Dedifferentiated amniotic fluid mesenchymal stem cell (primary cell): Measurements from ENCODE around the gene STIM2.
"Not testable (repeated sequence)": the region's sequence is repeated elsewhere in the genome, so short reads cannot be mapped to it uniquely, and the experiment has no call there.

ENCODE experiments used
- DNase-seq: peaks from one replicate; pipeline ENCODE4 v3.0.0-alpha.2; 2016; ENCODE audit errors: extremely low spot score

The STIM2 gene

DNA sequence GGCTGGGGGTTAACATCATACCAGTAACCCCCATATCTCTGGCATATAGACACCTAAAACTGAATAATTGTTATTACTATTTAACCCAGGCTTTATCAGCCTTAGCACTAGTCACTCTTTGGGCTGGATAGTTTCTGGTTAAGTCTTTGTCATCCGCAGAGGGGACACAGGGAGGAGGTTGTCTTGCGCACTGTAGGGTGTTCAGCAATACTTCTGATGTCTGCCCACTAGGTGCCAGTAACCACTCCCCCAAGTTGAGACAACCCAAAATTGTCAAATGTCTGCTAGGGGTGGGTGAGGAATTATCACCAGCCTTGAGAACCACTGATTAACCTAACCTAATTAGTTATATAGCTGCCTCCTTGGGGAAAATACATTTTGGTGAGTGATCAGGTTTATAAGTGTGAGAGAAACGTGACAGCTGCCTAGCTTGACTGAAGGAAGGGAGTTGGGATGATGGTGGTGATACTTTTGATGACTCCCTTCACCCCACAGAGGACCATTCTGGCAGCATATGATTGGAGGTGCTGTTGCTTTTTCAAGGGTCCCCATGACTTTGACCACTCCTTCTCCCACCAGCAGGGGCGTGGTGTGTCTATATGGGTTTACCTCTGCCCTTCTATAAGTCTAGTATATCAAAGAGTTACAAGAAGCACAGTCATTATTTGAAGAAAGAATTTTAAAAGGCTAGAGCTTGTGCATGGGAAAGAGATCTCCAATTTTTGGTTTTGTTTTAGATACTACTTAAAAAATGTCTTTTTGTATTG, 140.9 kb downstream of the STIM2 start:
- no peak for DNase-seq

DNA sequence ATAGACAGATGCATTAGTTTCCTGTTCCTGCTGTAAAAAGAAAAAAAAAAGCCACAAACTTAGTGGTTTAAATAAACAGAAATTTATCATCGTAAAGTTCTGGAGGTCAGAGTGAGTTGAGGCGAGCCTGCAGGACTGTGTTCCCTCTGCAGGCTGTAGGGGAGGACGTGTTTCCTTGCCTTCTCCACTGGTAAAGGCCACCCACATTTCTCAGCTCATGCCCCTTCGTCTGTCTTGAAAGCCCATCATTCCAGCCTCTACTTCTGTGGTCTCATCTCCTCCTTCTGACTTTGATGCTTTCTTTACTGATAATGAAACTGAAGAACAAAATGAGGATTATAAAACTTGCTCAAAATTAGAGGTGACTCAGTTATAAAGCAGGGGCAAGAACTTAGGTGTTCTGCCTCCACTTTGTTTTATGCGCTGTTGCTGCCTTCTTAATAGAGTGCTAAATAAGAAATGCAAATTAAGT, 143.0 kb downstream of the STIM2 start:
- no peak for DNase-seq

DNA sequence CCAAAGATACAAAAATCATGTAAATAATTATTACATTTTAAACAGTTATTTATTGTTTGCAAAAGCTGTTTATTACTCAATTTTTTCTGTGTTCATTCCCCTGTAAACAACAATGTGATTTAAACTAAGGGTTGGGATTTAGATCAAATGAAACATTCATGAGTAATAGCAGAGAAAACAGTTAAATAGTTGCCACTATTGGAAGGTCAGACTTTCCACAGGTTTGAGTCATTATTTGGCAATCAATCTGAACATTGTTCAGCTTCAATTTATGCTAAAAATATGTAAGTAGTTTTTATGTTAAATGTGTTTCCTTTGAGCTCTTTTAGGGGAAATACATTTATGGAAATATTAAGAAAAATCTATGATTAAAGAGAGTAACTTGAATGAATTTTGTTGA, 144.9 kb downstream of the STIM2 start:
- DNase-seq = peak; percentile 61

DNA sequence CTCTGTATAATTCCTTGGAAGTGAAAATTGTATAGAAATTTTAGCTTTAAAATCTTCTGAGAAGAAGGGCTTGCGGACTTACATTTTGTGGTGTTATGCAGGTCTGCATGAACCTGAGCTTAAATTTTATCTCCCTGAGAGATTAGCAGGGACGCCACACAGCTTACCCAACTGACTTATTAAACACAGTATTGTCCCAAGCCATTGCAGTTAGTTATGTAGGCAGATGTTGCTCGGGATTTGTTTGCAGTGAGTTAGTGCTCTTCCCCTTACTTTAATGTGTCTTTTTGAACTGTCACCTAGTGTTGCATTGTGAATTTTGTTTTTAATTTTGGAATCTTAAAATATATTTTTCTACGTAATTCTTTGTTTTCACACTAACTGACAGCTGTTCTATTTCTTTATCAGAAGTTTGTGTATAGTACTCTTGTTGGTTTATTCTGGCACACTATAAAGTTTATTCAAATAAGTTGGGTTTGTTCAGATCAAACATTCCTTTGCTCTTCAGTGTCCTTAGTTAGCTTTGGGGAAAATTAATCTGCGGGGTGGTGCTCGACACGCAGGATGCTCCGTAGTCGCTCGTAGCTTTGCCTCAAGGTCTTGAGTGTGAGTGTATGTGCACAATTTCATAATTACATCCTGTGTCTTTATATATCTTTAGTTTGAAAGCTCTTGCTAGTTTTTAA, 145.4 kb downstream of the STIM2 start:
- DNase-seq = no peak

DNA sequence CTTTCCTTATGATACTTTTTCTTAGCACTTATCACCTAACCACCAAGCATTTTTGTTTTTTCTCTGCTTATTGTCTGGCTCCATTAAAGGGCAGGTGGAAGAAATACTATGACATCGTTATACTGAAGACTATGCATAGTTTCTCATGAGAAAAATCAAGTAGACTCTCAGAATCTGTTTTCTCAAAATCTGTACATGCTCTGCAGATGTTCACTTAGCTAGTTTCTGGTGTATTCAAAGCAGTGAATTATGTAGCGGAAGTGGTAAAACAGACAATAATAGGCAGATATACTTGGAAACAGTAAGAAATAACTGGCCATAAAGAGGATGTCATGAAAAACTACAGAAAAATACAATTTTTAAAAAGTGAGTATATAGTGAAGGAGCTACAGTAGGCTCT, 146.0 kb downstream of the STIM2 start:
- DNase-seq = no peak

DNA sequence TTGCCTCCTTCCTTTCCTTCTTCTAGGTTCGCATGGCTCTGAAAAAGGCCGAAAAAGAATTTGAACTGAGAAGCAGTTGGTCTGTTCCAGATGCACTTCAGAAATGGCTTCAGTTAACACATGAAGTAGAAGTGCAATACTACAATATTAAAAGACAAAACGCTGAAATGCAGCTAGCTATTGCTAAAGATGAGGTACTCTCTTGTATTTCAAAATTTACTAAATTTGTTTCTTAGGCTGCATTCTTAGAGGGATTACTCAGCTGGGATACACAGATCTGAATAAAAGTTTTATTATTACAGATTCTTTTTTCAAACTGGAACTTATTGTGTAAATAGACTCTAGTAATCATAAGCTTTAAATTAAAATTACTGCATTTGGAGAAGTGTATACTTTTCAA, 146.9 kb downstream of the STIM2 start:
- DNase-seq = peak; percentile 39

DNA sequence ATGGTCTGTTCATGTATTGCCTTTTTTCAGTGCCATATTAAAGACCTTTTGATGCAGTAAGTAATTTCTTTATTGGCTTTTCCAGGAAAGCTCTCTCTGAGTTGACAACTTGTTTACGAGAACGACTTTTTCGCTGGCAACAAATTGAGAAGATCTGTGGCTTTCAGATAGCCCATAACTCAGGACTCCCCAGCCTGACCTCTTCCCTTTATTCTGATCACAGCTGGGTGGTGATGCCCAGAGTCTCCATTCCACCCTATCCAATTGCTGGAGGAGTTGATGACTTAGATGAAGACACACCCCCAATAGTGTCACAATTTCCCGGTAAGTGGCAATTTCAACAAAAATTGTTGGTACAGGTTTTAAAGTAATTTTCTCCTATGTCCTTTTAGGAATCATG, 148.0 kb downstream of the STIM2 start:
- DNase-seq = no peak

DNA sequence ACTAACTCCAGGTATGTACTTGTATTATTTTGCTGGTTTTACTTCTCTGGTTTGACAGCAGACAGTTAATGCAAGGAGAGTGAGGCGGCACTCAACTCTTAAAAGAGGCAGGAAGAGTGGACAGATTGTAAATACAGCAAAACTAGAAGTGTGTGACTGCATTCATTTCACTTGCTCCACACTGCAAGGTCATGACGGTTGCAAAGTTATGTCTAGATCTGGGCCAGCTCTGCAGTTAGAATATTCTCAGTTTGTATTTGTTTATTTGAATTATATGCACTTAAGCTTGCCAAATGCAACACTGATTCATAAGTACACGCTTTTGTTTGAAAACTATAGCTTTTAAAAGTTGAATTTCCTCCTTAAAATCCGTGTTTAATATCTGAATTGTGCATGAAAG, 148.9 kb downstream of the STIM2 start:
- peak; percentile 44 for DNase-seq

DNA sequence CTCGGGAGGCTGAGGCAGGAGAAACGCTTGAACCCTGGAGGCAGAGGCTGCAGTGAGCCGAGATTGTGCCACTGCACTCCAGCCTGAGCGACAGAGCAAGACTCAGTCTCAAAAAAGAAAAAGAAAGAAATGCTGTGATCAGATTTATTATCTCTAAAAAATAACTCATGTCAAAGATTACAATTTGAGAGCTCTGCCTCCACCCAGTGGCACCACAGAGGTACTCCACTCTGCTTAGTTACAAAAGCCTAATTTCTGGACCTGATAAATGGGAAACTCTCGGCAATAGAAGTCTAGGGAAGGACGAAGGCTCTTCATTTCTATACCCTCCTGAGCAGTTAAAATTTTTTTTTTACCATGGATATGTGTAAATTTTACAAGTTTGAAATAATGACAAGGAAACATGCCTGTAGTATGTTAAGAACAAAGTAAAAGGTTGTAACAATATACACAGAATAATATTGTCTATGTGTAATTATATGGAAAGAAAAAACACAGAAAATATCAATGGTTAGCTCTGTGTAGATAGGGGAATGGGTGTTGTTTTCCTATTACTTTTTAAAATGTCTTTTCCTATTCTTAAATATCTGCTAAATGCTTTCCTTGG, 149.8 kb downstream of the STIM2 start:
- peak; percentile 74 for DNase-seq

DNA sequence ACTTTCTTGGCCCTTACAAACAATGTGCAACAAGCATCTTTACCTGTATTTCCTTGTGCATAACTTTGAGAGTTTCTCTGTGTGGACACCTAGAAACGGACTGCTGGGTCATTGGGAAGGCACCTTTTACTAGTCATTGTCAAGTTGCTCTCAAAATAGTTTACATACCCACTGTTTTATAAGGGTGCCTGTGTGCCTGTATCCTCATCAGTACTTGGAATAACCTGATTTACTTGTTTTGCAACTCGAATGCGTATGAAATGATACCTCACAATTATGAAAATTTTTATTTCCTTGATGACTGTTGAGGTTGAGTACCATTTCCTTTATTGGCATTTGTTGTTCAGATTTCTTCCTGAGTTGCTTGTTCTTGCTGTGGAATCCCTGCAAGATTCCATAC, 150.8 kb downstream of the STIM2 start:
- no peak for DNase-seq

DNA sequence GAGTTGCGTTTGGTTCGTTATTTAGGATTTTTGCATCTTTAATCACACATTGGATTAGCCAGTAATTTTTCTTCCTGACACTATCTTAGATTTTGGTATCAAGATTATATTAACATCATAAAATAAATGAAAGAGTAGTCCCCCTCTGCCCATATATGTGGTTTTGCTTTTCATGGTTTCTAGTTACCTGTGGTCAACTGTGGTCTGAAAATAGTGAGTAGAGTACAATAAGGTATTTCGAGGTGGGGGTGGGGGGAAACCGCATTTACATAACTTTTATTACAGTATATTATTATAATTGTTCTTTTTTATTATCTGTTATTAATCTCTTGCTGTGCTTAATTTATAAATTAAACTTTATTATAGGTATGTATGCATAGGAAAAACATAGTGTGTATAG, 152.4 kb downstream of the STIM2 start:
- DNase-seq = no peak

DNA sequence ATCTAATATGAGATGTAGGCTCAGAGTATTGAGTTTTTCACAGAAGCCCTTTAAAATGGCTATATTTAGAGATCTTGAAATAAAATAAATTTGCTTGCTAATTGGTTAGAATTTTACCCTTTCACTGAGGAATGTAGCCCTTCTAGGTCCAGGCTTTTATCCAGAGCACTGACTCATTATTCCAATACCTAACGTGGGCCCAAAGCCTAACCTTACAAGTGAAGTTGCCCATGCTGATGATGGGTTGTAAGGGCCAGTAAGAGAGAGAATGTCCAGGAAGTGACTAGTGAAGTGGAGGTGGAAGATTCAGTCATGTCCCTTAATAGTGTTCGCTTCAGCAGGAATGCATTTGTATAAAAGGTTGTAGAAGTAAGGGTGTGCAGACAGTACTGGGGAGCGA, 155.9 kb downstream of the STIM2 start:
- no peak for DNase-seq

DNA sequence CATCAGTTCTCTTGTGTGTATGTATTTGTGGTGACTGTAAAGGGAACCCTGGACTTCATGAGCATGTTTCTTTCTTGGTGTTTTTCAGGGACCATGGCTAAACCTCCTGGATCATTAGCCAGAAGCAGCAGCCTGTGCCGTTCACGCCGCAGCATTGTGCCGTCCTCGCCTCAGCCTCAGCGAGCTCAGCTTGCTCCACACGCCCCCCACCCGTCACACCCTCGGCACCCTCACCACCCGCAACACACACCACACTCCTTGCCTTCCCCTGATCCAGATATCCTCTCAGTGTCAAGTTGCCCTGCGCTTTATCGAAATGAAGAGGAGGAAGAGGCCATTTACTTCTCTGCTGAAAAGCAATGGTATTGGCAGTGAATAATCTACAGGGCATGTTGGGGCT, 157.0 kb downstream of the STIM2 start:
- no peak for DNase-seq

DNA sequence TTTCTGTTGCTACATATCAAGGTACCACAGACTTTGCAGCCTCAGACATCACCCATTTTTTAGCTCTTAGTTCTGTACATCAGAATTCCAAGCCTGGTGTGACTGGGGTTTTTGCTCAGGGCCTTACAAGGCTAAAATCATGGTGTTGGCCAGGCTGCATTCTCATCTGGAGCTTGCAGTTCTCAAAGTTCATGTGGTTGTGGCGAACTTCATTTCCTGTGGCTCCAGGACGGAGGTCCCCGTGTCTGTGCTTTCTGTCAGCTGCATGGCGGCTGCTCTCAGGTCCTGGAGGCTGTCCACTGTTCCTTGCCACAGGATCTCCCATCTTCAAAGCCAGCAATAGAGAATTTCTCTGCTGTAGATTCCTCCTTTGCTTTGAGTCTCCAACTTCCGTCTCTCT, 157.4 kb downstream of the STIM2 start:
- DNase-seq = no peak

DNA sequence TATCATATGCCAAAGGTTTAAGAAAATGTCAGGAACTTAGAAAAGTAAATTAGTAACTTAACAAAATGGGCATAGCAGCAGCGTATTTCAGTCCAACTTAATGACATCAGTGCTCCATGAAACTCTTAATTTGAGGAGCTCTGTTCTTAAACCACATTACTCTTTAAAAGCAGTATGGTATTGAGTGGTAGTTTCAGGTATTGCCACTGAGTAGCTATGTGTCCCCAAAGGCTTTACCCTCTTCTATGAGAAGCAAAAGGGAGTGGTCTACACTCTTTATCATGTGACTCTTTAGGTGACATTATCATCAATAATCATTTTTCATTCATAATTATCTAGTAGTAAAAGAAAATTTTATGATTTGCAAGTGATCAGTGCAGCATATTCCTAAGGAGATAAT, 158.3 kb downstream of the STIM2 start:
- no peak for DNase-seq

DNA sequence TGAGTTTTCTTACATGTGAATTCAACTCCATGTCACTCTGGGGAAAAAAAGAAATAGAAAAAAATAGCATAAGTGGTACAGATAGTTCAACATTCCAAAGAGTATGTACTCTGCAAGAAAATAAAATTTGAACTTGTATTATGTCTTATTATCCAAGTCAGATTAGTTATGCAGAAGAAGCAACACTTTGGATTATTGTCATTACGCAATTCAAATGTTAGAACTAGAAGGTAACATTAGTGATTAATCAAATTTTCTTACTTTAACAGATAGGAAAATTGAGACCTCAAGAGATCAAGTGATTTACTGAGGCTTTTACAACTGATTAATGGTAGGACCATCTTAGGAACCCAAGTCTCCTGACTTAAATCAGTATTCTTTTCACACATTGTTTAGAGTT, 159.1 kb downstream of the STIM2 start:
- DNase-seq = no peak

DNA sequence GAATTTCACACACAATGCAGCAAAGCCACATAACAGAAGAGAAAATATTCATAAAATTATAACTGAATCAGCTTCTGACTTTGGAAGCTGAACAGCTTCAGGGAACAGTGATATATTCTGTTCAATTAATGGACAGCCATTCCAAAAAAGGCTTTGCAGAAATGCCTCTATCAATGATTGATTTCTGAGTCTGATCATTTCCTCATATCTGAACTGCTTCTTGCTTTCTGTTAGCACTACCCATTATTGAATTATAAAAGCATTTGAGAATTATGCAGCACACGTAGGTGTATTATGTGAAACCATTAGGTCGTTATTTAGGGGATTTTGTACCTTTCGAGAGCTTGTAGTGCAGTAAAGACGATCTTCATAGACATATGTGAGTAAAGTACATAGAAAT, 159.6 kb downstream of the STIM2 start:
- no peak for DNase-seq

DNA sequence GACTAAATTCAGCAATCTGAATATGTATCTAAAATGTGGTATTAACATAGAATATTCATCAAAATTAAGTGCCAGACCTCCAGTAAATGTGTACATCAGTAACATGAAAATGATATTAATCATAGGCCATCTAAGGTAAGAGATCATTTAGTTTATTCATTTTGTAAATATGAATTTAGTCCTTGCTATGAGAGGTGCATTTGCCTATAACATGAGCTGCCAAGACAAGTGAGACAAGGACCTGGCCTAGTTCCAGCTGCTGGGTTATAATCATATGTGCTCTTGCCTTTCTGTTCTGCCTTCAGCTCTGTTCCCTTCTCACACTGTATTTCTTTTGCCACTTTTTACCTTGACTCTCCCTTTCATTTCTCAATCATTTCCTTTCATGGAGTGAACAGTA, 160.0 kb downstream of the STIM2 start:
- no peak for DNase-seq

DNA sequence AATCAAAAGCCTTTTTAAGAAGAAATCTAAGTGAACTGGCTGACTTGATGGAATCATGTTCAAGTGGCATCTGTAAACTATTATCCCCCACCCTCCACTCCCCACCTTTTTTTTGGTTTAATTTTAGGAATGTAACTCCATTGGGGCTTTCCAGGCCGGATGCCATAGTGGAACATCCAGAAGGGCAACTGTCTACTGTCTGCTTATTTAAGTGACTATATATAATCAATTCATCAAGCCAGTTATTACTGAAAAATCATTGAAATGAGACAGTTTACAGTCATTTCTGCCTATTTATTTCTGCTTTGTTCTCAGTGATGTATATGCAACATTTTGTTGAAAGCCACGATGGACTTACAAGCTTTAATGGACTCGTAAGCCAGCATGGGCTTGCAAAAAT, 162.3 kb downstream of the STIM2 start:
- no peak for DNase-seq

DNA sequence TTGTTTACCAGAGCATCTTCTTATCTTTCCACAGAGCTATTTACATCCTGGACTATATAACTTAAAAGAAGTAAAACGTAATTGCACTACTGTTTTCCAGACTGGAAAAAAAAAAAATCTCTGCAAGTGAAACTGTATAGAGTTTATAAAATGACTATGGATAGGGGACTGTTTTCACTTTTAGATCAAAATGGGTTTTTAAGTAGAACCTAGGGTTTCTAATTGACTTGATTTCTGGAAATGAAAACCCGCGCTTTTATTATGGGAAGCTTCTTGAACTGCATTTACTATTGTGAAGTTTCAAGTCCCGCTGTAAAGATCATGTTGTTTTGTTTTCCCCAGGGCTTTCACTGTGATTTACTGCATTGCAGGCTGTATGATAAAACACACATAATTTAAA, 162.7 kb downstream of the STIM2 start:
- DNase-seq = no peak

DNA sequence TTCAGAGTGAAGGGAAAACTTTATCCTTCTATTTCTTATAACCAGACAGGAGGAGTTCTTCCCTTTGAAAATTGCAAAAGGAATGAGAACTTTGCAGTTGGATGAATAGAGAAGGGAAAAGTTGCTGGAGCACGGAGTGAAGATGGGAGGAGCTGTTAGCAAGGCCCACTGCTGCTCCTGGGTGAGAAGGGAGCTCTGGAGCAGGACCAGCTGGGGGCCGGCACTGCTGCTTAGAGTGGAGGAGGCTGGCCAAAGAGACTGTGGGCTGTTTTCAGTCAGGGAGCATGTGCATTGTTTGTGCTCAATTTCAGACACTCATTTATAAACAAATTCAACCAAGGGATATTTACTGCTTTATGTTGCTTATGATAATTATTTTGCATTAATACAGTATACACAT, 164.2 kb downstream of the STIM2 start:
- no peak for DNase-seq

DNA sequence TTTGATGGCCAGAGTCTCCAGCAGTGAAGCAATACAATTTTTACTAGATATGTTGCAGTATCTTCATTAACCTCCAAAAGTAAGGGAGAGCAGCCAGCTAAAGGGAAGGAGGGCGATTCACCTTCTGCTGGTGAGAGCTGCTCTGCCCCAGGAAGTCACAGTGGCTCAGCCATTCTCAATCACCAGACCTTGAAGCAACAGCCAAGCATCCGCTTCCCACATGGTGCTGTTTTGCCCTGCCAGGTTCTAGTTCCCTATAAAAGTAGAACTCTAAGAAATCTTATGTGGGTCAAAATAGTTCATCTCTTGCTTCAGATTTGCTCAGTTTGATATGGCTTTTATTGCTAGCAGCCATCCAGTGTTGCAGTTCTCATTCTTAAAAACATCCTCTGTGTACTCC, 166.8 kb downstream of the STIM2 start:
- no peak for DNase-seq

DNA sequence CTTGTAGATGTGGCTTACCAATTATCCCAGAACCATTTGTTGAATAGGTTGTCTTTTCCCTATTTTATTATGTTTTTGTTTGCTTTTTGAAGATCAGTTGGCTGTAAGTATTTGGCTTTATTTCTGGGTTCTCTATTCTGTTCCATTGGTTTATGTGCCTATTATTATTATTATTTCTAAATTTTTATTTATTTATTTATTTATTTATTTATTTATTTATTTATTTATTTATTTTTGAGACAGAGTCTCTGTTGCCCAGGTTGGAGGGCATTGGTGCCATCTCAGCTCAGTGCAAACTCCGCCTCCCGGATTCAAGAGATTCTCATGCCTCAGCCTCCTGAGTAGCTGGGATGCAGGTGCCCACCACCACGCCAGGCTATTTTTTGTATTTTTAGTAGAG, 174.5 kb downstream of the STIM2 start:
- DNase-seq = not testable (repeated sequence)
